ENCODE measurements around the gene GPC3. TPM values are rescaled to one million over a fixed set of nuclear protein-coding genes. Genes with fewer than 3 reads are reported as not detected.

Gene GPC3
- total RNA-seq, 1 experiment from 2014 or later: 32.4 TPM

DNA sequence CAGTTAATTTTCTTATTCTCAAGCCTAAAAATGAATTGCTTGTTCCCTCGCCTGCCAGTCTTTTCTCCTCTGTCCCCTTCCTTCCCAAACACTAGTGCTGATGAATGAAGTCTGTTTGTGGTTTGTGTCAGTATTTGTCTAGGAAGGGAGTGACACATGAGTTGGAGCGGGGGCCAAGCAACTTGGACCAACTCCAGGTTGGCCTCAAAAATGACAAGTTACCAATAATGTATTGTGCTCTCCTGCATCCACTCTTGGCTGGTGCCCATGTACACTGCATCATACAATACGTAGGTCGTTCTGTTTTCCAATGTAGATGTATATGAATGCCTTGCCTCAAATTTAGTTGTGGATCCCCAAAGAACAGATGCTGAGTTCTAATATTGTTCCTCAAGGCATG is 347.1 kb downstream of the GPC3 start:
- no peaks in the 10 kb centered on the region for H3K27me3 Mint-ChIP-seq (ENCODE audit: low read depth)
- peaks cover 65% of the 10 kb centered on the region for H3K4me1 Mint-ChIP-seq
- TF ChIP-seq, protein P1, sequence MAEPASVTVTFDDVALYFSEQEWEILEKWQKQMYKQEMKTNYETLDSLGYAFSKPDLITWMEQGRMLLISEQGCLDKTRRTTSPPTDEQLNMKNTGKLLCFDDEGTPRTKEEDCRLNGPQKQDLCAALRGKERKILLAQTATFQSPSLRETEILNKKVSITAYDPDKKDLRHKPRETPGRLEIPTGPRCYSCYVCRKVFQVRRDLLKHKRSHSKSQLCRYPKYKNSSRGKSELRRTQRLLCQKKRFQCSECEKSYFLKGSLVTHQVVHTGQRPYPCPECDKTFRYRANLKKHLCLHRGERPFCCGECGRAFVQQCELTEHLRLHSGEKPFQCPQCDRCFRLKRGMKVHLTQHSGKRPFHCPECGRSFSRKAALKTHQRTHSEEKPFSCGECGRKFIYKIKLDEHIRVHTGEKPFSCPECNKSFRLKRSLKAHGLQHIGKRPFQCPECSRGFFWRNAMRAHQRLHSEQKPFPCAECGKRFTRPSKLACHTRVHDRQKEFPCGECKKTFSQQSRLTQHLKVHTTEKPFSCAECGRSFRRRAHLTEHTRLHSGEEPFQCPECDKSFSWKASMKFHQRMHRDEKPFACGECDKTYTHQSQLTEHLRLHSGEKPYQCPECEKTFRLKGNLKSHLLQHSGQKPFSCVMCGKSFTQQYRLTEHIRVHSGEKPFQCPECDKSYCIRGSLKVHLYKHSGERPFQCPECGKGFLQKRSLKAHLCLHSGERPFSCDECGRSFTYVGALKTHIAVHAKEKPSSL (CRISPR knock-in tag; conservative IDR thresholded peaks at IDR 0.05): no peak
- no peak for TF ChIP-seq SOX15 (CRISPR knock-in tag; IDR thresholded peaks at IDR 0.05)
- no peak for TF ChIP-seq TEAD1 (CRISPR knock-in tag; IDR thresholded peaks at IDR 0.05)
- TF ChIP-seq, protein P2, sequence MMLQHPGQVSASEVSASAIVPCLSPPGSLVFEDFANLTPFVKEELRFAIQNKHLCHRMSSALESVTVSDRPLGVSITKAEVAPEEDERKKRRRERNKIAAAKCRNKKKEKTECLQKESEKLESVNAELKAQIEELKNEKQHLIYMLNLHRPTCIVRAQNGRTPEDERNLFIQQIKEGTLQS (CRISPR knock-in tag; conservative IDR thresholded peaks at IDR 0.05): no peak
- TF ChIP-seq, protein P3, sequence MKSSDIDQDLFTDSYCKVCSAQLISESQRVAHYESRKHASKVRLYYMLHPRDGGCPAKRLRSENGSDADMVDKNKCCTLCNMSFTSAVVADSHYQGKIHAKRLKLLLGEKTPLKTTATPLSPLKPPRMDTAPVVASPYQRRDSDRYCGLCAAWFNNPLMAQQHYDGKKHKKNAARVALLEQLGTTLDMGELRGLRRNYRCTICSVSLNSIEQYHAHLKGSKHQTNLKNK (CRISPR knock-in tag; IDR thresholded peaks at IDR 0.05): no peak
- TF ChIP-seq, protein P4, sequence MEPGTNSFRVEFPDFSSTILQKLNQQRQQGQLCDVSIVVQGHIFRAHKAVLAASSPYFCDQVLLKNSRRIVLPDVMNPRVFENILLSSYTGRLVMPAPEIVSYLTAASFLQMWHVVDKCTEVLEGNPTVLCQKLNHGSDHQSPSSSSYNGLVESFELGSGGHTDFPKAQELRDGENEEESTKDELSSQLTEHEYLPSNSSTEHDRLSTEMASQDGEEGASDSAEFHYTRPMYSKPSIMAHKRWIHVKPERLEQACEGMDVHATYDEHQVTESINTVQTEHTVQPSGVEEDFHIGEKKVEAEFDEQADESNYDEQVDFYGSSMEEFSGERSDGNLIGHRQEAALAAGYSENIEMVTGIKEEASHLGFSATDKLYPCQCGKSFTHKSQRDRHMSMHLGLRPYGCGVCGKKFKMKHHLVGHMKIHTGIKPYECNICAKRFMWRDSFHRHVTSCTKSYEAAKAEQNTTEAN (CRISPR knock-in tag; IDR thresholded peaks at IDR 0.05): no peak
- TF ChIP-seq NFYB (CRISPR knock-in tag; conservative IDR thresholded peaks at IDR 0.05; ENCODE audit: low read depth): no peak
- TF ChIP-seq TEAD4 (CRISPR knock-in tag; IDR thresholded peaks at IDR 0.05): no peak
- no peak for TF ChIP-seq MYBL2 (CRISPR knock-in tag; IDR thresholded peaks at IDR 0.05)
- no peak for TF ChIP-seq ZNF263 (CRISPR knock-in tag; IDR thresholded peaks at IDR 0.05; ENCODE audit: low read depth)
- TF ChIP-seq GRHL2 (CRISPR knock-in tag; IDR thresholded peaks at IDR 0.05; ENCODE audit: insufficient replicate concordance, severe bottlenecking): no peak
- TF ChIP-seq, protein P5, sequence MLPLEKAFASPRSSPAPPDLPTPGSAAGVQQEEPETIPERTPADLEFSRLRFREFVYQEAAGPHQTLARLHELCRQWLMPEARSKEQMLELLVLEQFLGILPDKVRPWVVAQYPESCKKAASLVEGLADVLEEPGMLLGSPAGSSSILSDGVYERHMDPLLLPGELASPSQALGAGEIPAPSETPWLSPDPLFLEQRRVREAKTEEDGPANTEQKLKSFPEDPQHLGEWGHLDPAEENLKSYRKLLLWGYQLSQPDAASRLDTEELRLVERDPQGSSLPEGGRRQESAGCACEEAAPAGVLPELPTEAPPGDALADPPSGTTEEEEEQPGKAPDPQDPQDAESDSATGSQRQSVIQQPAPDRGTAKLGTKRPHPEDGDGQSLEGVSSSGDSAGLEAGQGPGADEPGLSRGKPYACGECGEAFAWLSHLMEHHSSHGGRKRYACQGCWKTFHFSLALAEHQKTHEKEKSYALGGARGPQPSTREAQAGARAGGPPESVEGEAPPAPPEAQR (CRISPR knock-in tag; IDR thresholded peaks at IDR 0.05): no peak
- no peak for TF ChIP-seq RELA (CRISPR knock-in tag; IDR thresholded peaks at IDR 0.05; ENCODE audit: borderline replicate concordance)
- TF ChIP-seq CREM (CRISPR knock-in tag; IDR thresholded peaks at IDR 0.05): no peak
- no peak for TF ChIP-seq IRF2 (CRISPR knock-in tag; IDR thresholded peaks at IDR 0.05; ENCODE audit: borderline replicate concordance, low read depth)
- TF ChIP-seq, protein P6, sequence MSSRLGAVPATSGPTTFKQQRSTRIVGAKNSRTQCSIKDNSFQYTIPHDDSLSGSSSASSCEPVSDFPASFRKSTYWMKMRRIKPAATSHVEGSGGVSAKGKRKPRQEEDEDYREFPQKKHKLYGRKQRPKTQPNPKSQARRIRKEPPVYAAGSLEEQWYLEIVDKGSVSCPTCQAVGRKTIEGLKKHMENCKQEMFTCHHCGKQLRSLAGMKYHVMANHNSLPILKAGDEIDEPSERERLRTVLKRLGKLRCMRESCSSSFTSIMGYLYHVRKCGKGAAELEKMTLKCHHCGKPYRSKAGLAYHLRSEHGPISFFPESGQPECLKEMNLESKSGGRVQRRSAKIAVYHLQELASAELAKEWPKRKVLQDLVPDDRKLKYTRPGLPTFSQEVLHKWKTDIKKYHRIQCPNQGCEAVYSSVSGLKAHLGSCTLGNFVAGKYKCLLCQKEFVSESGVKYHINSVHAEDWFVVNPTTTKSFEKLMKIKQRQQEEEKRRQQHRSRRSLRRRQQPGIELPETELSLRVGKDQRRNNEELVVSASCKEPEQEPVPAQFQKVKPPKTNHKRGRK (CRISPR knock-in tag; IDR thresholded peaks at IDR 0.05; ENCODE audit: borderline replicate concordance): no peak
- TF ChIP-seq, protein P7, sequence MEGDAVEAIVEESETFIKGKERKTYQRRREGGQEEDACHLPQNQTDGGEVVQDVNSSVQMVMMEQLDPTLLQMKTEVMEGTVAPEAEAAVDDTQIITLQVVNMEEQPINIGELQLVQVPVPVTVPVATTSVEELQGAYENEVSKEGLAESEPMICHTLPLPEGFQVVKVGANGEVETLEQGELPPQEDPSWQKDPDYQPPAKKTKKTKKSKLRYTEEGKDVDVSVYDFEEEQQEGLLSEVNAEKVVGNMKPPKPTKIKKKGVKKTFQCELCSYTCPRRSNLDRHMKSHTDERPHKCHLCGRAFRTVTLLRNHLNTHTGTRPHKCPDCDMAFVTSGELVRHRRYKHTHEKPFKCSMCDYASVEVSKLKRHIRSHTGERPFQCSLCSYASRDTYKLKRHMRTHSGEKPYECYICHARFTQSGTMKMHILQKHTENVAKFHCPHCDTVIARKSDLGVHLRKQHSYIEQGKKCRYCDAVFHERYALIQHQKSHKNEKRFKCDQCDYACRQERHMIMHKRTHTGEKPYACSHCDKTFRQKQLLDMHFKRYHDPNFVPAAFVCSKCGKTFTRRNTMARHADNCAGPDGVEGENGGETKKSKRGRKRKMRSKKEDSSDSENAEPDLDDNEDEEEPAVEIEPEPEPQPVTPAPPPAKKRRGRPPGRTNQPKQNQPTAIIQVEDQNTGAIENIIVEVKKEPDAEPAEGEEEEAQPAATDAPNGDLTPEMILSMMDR (IDR thresholded peaks at IDR 0.05): no peak
- no peaks in the 10 kb centered on the region for H3K9me3 Mint-ChIP-seq
- H3K36me3 Mint-ChIP-seq: no peaks in the 10 kb centered on the region
- DNase-seq (ENCODE audit: low spot score) (no peak), ATAC-seq (no peak)
- POLR2A ChIA-PET: no interaction called here
- CTCF ChIA-PET: no interaction called here
- H3K27ac Mint-ChIP-seq: no peak overlapping the region
- H3K4me3 Mint-ChIP-seq: no peak overlapping the region

DNA sequence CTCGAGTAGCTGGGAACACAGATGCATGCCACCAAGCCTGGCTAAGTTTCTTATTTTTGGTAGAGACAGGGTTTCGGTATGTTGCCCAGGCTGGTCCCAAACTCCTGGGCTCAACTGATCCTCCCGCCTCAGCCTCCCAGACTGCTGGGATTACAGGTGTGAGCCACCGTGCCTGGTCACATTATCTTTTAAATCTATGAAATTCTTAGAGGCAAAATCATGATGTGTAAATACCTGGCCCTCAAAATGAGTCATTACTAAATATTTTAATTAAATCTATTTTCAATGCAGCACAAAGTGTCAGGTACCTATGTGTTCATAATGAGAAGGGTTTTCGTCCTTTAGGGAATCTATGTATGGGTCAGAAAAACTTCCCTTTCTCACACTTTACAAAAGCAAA is 347.6 kb downstream of the GPC3 start:
- Mint-ChIP-seq H3K27me3 (ENCODE audit: low read depth) (no peaks in the 10 kb centered on the region), H3K4me1 (peaks cover 62% of the 10 kb centered on the region), H3K36me3 (no peaks in the 10 kb centered on the region), H3K27ac (no peak overlapping the region), H3K9me3 (no peaks in the 10 kb centered on the region), H3K4me3 (no peak overlapping the region)
- ATAC-seq: no peak
- ChIA-PET POLR2A (no interaction called here), CTCF (no interaction called here)
- no peak for DNase-seq (ENCODE audit: low spot score)
- no peak for TF ChIP-seq NR3C1 (CRISPR knock-in tag; conservative IDR thresholded peaks at IDR 0.05; ENCODE audit: low read depth)
- TF ChIP-seq, protein P8, sequence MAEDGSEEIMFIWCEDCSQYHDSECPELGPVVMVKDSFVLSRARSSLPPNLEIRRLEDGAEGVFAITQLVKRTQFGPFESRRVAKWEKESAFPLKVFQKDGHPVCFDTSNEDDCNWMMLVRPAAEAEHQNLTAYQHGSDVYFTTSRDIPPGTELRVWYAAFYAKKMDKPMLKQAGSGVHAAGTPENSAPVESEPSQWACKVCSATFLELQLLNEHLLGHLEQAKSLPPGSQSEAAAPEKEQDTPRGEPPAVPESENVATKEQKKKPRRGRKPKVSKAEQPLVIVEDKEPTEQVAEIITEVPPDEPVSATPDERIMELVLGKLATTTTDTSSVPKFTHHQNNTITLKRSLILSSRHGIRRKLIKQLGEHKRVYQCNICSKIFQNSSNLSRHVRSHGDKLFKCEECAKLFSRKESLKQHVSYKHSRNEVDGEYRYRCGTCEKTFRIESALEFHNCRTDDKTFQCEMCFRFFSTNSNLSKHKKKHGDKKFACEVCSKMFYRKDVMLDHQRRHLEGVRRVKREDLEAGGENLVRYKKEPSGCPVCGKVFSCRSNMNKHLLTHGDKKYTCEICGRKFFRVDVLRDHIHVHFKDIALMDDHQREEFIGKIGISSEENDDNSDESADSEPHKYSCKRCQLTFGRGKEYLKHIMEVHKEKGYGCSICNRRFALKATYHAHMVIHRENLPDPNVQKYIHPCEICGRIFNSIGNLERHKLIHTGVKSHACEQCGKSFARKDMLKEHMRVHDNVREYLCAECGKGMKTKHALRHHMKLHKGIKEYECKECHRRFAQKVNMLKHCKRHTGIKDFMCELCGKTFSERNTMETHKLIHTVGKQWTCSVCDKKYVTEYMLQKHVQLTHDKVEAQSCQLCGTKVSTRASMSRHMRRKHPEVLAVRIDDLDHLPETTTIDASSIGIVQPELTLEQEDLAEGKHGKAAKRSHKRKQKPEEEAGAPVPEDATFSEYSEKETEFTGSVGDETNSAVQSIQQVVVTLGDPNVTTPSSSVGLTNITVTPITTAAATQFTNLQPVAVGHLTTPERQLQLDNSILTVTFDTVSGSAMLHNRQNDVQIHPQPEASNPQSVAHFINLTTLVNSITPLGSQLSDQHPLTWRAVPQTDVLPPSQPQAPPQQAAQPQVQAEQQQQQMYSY (CRISPR knock-in tag; IDR thresholded peaks at IDR 0.05): no peak
- TF ChIP-seq, protein P9, sequence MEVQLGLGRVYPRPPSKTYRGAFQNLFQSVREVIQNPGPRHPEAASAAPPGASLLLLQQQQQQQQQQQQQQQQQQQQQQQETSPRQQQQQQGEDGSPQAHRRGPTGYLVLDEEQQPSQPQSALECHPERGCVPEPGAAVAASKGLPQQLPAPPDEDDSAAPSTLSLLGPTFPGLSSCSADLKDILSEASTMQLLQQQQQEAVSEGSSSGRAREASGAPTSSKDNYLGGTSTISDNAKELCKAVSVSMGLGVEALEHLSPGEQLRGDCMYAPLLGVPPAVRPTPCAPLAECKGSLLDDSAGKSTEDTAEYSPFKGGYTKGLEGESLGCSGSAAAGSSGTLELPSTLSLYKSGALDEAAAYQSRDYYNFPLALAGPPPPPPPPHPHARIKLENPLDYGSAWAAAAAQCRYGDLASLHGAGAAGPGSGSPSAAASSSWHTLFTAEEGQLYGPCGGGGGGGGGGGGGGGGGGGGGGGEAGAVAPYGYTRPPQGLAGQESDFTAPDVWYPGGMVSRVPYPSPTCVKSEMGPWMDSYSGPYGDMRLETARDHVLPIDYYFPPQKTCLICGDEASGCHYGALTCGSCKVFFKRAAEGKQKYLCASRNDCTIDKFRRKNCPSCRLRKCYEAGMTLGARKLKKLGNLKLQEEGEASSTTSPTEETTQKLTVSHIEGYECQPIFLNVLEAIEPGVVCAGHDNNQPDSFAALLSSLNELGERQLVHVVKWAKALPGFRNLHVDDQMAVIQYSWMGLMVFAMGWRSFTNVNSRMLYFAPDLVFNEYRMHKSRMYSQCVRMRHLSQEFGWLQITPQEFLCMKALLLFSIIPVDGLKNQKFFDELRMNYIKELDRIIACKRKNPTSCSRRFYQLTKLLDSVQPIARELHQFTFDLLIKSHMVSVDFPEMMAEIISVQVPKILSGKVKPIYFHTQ (CRISPR knock-in tag; IDR thresholded peaks at IDR 0.05): no peak
